ENCODE measurements around the gene MYL10. TPM values are rescaled to one million over a fixed set of nuclear protein-coding genes. Genes with fewer than 3 reads are reported as not detected.

Gene MYL10
- total RNA-seq, result not detected

GRCh38 chr7:101629171-101629570 lies at the start of gene MYL10:
Gene MYL10, minus strand, starts transcription at chr7:101629296. Its CDS starts 178 bp downstream, at chr7:101629118.
- DNase-seq (ENCODE audit: extremely low spot score), result no peak
- peaks cover 0 to 50% (median 7%) of the 10 kb centered on the region in 4 donors for H3K27me3 ChIP-seq
- H3K9me3 ChIP-seq, result peaks cover 0 to 7% (median 0%) of the 10 kb centered on the region in 4 donors
- intact Hi-C loops (cut with DNase I), result no loop called here
- H3K27ac ChIP-seq (replicated peaks in 1 of 4), result no peak within 1 kb of the TSS
- no peaks in the 10 kb centered on the region for H3K36me3 ChIP-seq
- peaks cover 0 to 7% (median 2%) of the 10 kb centered on the region in 4 donors for H3K4me1 ChIP-seq
- H3K4me3 ChIP-seq, result no peak within 1 kb of the TSS
- 89% methylated on average over 8 of the region's 8 CpGs for WGBS
- TF ChIP-seq POLR2A (IDR thresholded peaks at IDR 0.05; ENCODE audit: low read depth) (no peak), EP300 (IDR thresholded peaks at IDR 0.05) (no peak), CTCF (IDR thresholded peaks at IDR 0.05) (no peak)

DNA sequence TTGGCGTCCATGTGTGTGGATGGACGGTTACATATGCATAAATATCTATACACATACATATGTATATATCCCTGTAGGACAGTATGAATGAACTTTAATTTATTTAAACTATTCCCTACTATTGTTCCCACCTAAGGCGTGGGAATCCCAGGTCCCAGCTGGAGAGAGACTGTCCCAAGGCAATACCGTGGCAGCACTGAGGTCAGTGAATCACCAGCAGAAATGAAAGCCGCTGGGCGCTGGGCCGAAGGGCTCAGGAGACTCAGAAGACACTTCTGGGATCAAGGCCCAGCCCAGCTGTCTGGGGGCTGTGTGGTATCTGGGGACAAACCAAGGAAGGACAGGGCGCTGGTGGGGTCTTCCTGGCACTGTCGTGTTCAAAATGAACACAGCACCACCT lies 49.6 kb upstream of the MYL10 start:
- DNase-seq (ENCODE audit: extremely low spot score), result no peak
- Histone ChIP-seq H3K27me3 (no peaks in the 10 kb centered on the region), H3K4me1 (peaks cover 10 to 17% (median 15%) of the 10 kb centered on the region in 4 donors), H3K36me3 (no peaks in the 10 kb centered on the region), H3K4me3 (no peak overlapping the region), H3K27ac (replicated peaks in 1 of 4) (no peak overlapping the region), H3K9me3 (no peaks in the 10 kb centered on the region)
- TF ChIP-seq POLR2AphosphoS5 (IDR thresholded peaks at IDR 0.05) (no peak), CTCF (IDR thresholded peaks at IDR 0.05) (no peak), POLR2A (IDR thresholded peaks at IDR 0.05; ENCODE audit: low read depth) (no peak), EP300 (IDR thresholded peaks at IDR 0.05) (no peak)
- 89% methylated on average over 6 of the region's 9 CpGs for WGBS
- intact Hi-C loops (cut with DNase I), result no loop called here

DNA sequence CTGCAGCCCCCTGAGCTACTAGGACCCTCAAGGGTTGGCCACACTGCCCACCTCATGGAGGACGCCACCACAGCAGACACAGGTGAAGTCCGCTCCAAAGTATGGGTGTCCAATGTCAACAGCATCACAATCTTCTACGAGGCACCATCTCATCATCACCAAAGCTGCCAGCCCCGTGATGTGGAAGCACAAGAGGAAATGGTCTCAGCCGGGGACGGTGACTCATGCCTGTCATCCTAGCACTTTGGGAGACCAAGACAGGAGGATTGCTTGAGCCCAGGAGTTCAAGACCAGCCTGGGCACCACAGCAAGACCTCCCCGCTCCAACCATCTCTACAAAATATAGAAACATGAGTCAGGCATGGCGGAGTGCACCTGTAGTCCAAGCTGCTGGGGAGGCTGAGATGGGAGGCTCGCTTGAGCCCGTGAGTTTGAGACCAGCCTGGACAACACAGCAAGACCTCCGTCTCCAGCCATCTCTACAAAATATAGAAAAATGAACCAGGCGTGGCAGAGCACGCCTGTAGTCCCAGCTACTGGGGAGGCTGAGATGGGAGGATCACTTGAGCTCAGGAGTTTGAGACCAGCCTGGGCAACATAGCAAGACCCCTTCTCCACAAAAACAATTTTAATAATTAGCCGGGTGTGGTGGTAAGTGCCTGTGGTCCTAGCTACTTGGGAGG lies 48.8 kb upstream of the MYL10 start:
- 93% methylated on average over 14 of the region's 14 CpGs for WGBS
- H3K27me3 ChIP-seq, result no peaks in the 10 kb centered on the region
- no peaks in the 10 kb centered on the region for H3K36me3 ChIP-seq
- intact Hi-C loops (cut with DNase I), result no loop called here
- H3K9me3 ChIP-seq, result peaks cover 0 to 6% (median 2%) of the 10 kb centered on the region in 4 donors
- DNase-seq (ENCODE audit: extremely low spot score), result no peak
- H3K4me3 ChIP-seq, result no peak overlapping the region
- TF ChIP-seq EP300 (IDR thresholded peaks at IDR 0.05) (no peak), POLR2AphosphoS5 (IDR thresholded peaks at IDR 0.05) (no peak), CTCF (IDR thresholded peaks at IDR 0.05) (no peak), POLR2A (IDR thresholded peaks at IDR 0.05; ENCODE audit: low read depth) (no peak)
- H3K27ac ChIP-seq (replicated peaks in 1 of 4), result no peak overlapping the region
- peaks cover 10 to 17% (median 15%) of the 10 kb centered on the region in 4 donors for H3K4me1 ChIP-seq

DNA sequence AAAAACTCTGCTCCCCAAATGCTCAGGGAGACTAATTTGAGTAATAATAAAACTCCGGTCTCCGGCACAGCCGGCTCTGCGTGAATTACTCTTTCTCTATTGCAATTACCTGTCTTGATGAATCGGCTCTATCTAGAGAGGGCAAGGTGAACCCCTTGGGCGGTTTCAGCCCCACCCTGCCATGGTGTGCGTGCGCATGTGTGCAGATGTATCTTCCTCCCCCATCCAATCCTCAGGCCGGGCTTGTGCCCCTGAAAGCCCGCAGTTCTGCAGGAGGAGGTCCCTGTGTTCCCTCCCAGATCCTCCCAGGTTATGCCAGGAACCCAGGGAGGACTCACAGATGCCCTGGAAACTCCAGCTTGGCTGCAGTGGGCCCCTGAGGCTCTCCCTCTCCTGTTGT lies 48.3 kb upstream of the MYL10 start:
- Histone ChIP-seq H3K4me3 (no peak overlapping the region), H3K27ac (replicated peaks in 1 of 4) (no peak overlapping the region), H3K9me3 (peaks cover 0 to 6% (median 2%) of the 10 kb centered on the region in 4 donors), H3K27me3 (no peaks in the 10 kb centered on the region), H3K4me1 (peaks cover 10 to 17% (median 15%) of the 10 kb centered on the region in 4 donors), H3K36me3 (no peaks in the 10 kb centered on the region)
- intact Hi-C loops (cut with DNase I), result no loop called here
- DNase-seq (ENCODE audit: extremely low spot score), result no peak
- 84% methylated on average over 10 of the region's 10 CpGs for WGBS
- no peak for TF ChIP-seq POLR2AphosphoS5 (IDR thresholded peaks at IDR 0.05)
- TF ChIP-seq EP300 (IDR thresholded peaks at IDR 0.05), result no peak
- TF ChIP-seq CTCF (IDR thresholded peaks at IDR 0.05), result no peak
- TF ChIP-seq POLR2A (IDR thresholded peaks at IDR 0.05; ENCODE audit: low read depth), result no peak
